Heart left ventricle (tissue), 16 donors: ENCODE results near the gene LRRC40. TPM values are rescaled to one million over a fixed set of nuclear protein-coding genes. Genes with fewer than 3 reads are reported as not detected.

Experiments used
- ATAC-seq, 4 donors: fragments of 200-7000 bp; cut with Tn5 transposase; one replicate each; pipeline ENCODE4 v1.9.1; 2020 to 2022; ENCODE audit warnings: moderate library complexity in 4 of 4, mild to moderate bottlenecking in 3 of 4, moderate number of reproducible peaks in 1 of 4
- DNase-seq, 5 donors: peaks; one replicate each; pipeline ENCODE4 v3.0.0-alpha.2; 2020
- H3K27ac ChIP-seq, 12 donors: fragments of 200-600 bp; sonication (generic) in 4 of 12; one replicate each; pipeline versions ENCODE4 v1.5.0 to v1.8.0; 2016 to 2022; ENCODE audit warnings: mild to moderate bottlenecking in 2 of 12
- H3K27me3 ChIP-seq, 9 donors: fragments of 200-600 bp; sonication (generic) in 2 of 9; one replicate each; pipeline versions ENCODE4 v1.5.1 to v1.8.0; 2016 to 2022; ENCODE audit warnings: mild to moderate bottlenecking in 3 of 9
- H3K36me3 ChIP-seq, 9 donors: fragments of 200-600 bp; sonication (generic) in 2 of 9; one replicate each; pipeline versions ENCODE4 v1.5.0 to v1.8.0; 2018 to 2022; ENCODE audit warnings: mild to moderate bottlenecking in 2 of 9
- H3K4me1 ChIP-seq, 12 donors: fragments of 200-600 bp; sonication (generic) in 4 of 12; one replicate each; pipeline versions ENCODE4 v1.5.0 to v1.8.0; 2016 to 2022; ENCODE audit warnings: mild to moderate bottlenecking in 3 of 12
- H3K4me3 ChIP-seq, 12 donors: fragments of 200-600 bp; sonication (generic) in 4 of 12; one replicate each; pipeline versions ENCODE4 v1.5.0 to v1.8.0; 2017 to 2022; ENCODE audit warnings: mild to moderate bottlenecking in 9 of 12, moderate library complexity in 4 of 12
- H3K9me3 ChIP-seq, 12 donors: fragments of 200-600 bp; sonication (generic) in 4 of 12; one replicate each; pipeline versions ENCODE4 v1.5.0 to v1.8.0; 2016 to 2022; ENCODE audit warnings: mild to moderate bottlenecking in 1 of 12
- POLR2A ChIP-seq, 2 donors: fragments of 450-650 bp; IDR thresholded peaks; one replicate each; pipeline ENCODE4 v1.6.1; 2017; ENCODE audit warnings: antibody characterized with exemption in 2 of 2, mild to moderate bottlenecking in 2 of 2, moderate library complexity in 2 of 2
- WGBS, 4 donors: extraction: QIAGEN DNeasy Blood & Tissue Kit in 2 of 4; methylation state at CpG; one replicate each; pipeline versions ENCODE4 v1.1.5 to v1.1.7; 2013 to 2018; 5-methylcytosine and 5-hydroxymethylcytosine counted together
- intact Hi-C, 10 donors: fragments of 100-400 bp; cut with DNase I; formaldehyde crosslinking; loops; one replicate each; pipeline versions ENCODE4 v1.11.1 to v1.14.2; 2022
- polyA plus RNA-seq, 2 donors: library from polyadenylated mRNA; stranded (reverse); fragments of 200-250 nt; gene quantifications; one replicate each; pipeline ENCODE4 v1.2.3, GENCODE V29; 2013
- total RNA-seq, 9 donors: library from RNA; depleted of rRNA in 2 of 9; stranded (reverse); fragments of >200 nt in 2 of 9; fragmentation: NEBNext Ultra II Directional in 3 of 9; extraction: Animal tissue kit (Norgen Biotek cat#: 25700) in 3 of 9; gene quantifications; one replicate each; pipeline versions ENCODE4 v1.1.0 to v1.2.4, GENCODE V29; 2016 to 2023
- TF ChIP-seq, protein P1 (sequence below), 12 donors: fragments of 200-600 bp; sonication (generic) in 4 of 12; IDR thresholded peaks; one replicate each; pipeline versions ENCODE4 v1.5.0 to v1.8.0; 2018 to 2022; ENCODE audit warnings: antibody characterized with exemption in 12 of 12, mild to moderate bottlenecking in 5 of 12
- donor health status: ischemic (EF 13 %, LVEDD 7.1; RV severe dilation, severe dysfunction).
- donor health status: healthy with polysubstance abuse.
- donor health status: DM: no; HTN: yes; CAD: no.
- donor health status: DM: no; HTN: no; CAD: no.
- donor health status: ischemic (EF 25% LVEDD 6.9; RV normal size, moderate dysfunction).
- donor health status: ischemic (EF 25% LVEDD 5.7; RV mildly dilated, moderate dysfunction).
- donor health status: healthy.
- donor health status: DM: yes; HTN: yes; CAD: no.
- donor health status: ischemic (EF 35%, LVEDD 5.7; RV mildly dilated, moderate dysfunction).
- donor health status: nonischemic (EF 11% LVEDD 7.7; RV severe dilation, severe dysfunction).
- donor health status: DM: yes; HTN: yes; CAD: no.
- donor health status: PGD.
- donor health status: ischemic (EF 29% LVEDD 5.4; RV normal size, mild dysfunction).
- donor health status: nonischemic (EF 23%, LVEDD 6.1; RV moderate dilation, normal function).

LRRC40 gene
- total and polyA plus RNA-seq, 11 donors: 6.7 to 13.0 (median 10.9) TPM

DNA sequence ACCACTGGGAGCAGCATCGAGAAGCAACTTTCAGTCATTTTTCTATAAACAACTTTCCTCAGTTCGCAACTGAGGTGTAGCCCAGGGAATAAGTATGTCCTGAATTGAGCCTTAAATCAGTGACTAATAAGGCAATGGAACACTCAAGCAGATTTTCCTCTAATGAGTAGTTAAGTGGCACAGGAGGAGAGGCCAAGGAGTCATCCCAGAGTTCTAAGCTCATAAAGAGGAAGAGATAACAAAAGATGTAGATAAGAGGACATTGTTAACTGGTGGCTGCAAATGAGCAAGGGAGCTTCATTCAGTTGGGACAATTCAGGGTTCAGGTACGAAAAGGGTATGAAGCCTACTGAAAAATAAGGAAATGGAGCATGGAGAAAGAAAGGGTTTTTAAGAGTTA is 64.5 kb downstream of the LRRC40 start:
- Histone ChIP-seq H3K27me3 (no peaks in the 10 kb centered on the region), H3K27ac (peak overlapping the region in 2 of 12 donors; percentile 18 to 40), H3K9me3 (no peaks in the 10 kb centered on the region), H3K4me1 (peaks cover 0 to 33% (median 9%) of the 10 kb centered on the region in 12 donors), H3K36me3 (peaks cover 0 to 27% (median 17%) of the 10 kb centered on the region in 9 donors), H3K4me3 (no peak overlapping the region)
- ATAC-seq (no peak), DNase-seq (no peak)
- TF ChIP-seq POLR2A (IDR thresholded peaks at IDR 0.05): no peak
- TF ChIP-seq, protein P1, sequence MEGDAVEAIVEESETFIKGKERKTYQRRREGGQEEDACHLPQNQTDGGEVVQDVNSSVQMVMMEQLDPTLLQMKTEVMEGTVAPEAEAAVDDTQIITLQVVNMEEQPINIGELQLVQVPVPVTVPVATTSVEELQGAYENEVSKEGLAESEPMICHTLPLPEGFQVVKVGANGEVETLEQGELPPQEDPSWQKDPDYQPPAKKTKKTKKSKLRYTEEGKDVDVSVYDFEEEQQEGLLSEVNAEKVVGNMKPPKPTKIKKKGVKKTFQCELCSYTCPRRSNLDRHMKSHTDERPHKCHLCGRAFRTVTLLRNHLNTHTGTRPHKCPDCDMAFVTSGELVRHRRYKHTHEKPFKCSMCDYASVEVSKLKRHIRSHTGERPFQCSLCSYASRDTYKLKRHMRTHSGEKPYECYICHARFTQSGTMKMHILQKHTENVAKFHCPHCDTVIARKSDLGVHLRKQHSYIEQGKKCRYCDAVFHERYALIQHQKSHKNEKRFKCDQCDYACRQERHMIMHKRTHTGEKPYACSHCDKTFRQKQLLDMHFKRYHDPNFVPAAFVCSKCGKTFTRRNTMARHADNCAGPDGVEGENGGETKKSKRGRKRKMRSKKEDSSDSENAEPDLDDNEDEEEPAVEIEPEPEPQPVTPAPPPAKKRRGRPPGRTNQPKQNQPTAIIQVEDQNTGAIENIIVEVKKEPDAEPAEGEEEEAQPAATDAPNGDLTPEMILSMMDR (IDR thresholded peaks at IDR 0.05): no peak
- WGBS, 4 donors: 62 to 77% (median 70%) methylated on average over 3 of the region's 3 CpGs
- intact Hi-C loops: no loop called here

DNA sequence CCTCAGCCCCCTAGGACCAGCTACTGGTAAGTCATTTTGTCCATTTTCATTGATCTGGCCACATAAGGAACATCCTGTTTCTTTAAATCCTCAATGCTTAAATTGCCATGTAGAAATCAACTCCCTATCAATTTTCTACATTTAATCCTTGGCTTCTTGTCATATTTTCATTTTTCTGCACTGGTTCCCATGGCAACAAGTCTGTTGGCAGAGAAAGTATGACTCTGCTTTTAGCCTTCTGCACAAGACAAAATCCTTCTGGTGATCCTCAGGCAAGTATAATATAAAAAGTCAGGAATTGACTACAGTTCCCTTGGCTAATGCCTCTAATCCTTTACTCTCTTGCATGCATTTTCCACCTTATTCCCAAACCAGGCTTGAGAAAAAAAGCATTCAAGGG is 65.0 kb downstream of the LRRC40 start:
- Histone ChIP-seq H3K27ac (peak overlapping the region in 3 of 12 donors; percentile 3 to 40 (median 18)), H3K27me3 (no peaks in the 10 kb centered on the region), H3K4me1 (peaks cover 0 to 33% (median 9%) of the 10 kb centered on the region in 12 donors), H3K9me3 (no peaks in the 10 kb centered on the region), H3K36me3 (peaks cover 0 to 21% (median 12%) of the 10 kb centered on the region in 9 donors), H3K4me3 (no peak overlapping the region)
- TF ChIP-seq POLR2A (IDR thresholded peaks at IDR 0.05): no peak
- TF ChIP-seq, protein P1 (IDR thresholded peaks at IDR 0.05): no peak
- intact Hi-C loops: no loop called here
- DNase-seq (peak in 1 of 5 donors; percentile 19), ATAC-seq (peak in 2 of 4 donors; percentile 47 to 50)

DNA sequence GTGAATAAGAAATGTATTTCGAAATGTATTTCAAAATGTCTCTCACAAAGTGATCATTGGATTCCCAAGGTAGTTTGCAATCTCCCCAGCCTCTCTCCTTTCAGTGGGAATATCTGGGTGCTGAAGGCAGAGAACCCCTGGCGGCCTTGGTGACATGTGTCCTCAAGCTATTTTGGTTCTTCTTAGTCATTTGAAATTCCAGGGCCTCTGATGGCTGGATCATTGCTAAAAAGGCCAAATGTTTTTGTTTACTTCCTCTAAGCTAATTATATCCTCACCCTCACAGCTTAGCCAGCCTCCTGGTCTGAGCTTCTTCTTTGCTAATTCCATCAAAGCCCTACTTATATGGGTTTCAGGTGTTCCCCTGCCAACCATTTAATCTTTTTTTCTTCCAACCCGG is 71.2 kb downstream of the LRRC40 start:
- Histone ChIP-seq H3K36me3 (no peaks in the 10 kb centered on the region), H3K9me3 (no peaks in the 10 kb centered on the region), H3K4me3 (no peak overlapping the region), H3K27ac (peak overlapping the region in 7 of 12 donors; percentile 3 to 46 (median 19)), H3K4me1 (peaks cover 0 to 11% (median 3%) of the 10 kb centered on the region in 12 donors), H3K27me3 (no peaks in the 10 kb centered on the region)
- intact Hi-C loops: loop anchor here in 9 of 10 donors (5.0 to 10.0 kb wide), 6 partner anchors 281 to 381 kb away; partner anchors contain the start of gene CTH (in 1 of the 9)
- no peak for TF ChIP-seq POLR2A (IDR thresholded peaks at IDR 0.05)
- TF ChIP-seq, protein P1 (IDR thresholded peaks at IDR 0.05): no peak
- peak; percentile 55 to 89 (median 83) for ATAC-seq
- peak in 2 of 5 donors; percentile 10 to 22 for DNase-seq
- WGBS, 4 donors: 55 to 65% (median 57%) methylated on average over 3 of the region's 3 CpGs

DNA sequence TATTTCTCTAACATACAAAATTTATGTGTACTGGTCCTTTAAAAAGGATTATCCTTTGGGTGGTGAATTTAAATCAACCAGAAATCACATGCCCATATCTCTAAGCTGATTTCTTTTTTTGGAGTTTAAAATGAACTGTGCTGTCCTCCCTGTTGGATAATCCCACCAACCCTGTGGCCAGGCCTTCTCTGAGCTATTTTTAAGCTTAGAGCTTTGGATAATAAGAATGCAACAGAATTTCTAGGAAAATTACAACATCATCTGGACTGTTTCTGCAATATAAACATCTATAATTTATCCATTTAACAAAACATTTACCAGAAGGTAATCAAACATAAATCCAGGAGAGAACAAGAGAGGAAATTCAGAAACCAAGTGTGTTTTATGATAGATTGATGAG is 88.3 kb downstream of the LRRC40 start:
- intact Hi-C loops: no loop called here
- no peak for TF ChIP-seq POLR2A (IDR thresholded peaks at IDR 0.05)
- TF ChIP-seq, protein P1 (IDR thresholded peaks at IDR 0.05): no peak

More for the DNA sequence above, 88.3 kb downstream of the LRRC40 start:
- Histone ChIP-seq H3K4me1 (no peaks in the 10 kb centered on the region), H3K9me3 (no peaks in the 10 kb centered on the region), H3K27ac (no peak overlapping the region), H3K27me3 (peaks cover 0 to 3% (median 0%) of the 10 kb centered on the region in 9 donors), H3K36me3 (no peaks in the 10 kb centered on the region), H3K4me3 (no peak overlapping the region)
- no peak for DNase-seq
- no peak for ATAC-seq
